GM19468 (cell line): ENCODE results near the gene IREB2.
"Not testable (repeated sequence)": the region's sequence is repeated elsewhere in the genome, so short reads cannot be mapped to it uniquely, and the experiment has no call there.

Experiments
- ATAC-seq: cut with Tn5 transposase; IDR thresholded peaks from one replicate; pipeline ENCODE4 v1.9.1; 2021; ENCODE audit warnings: mild to moderate bottlenecking, moderate library complexity, moderate number of reproducible peaks; ENCODE audit not compliant: unreplicated experiment; ENCODE audit errors: extremely low read depth

The IREB2 gene

GRCh38 chr15:78456426-78456825 lies 18.4 kb downstream of the IREB2 start:
- ATAC-seq, result no peak

DNA sequence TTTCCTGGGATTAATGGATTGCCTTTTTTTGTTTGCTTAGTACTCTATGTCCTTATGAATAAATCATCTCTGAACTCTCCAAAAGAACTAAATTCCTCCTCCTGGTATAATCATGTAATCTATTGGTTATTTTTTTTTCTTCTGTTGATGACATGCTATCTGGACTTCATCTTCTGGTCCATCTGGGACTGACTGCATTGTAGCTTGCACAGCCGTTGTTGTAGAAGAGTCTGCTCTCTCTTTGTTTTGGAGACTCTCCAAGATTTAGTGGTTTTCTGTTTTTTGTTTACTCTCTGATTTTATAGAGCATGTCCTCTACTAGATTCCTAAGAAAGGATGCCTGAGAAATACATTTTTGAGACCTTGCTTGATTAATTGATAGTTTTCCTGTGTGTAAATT lies 19.1 kb downstream of the IREB2 start:
- ATAC-seq, result no peak

DNA sequence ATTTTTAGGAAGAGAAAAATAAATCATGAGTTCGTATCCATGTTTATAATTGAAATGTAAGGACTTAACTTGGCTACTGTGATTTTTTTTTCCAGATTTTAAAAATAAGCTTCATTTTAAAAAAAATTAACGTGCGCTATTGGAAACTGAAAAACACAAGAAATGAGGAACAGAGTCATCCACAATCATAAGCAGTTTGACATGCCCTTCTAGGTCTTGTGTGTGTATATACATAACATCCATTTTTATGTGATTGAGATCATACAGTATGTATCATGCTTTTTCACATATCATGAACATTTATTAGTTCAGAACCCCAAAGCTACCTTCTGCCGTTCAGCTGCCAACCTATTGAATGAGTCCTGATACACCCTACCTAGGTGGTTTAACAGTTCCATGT lies 22.7 kb downstream of the IREB2 start:
- no peak for ATAC-seq

DNA sequence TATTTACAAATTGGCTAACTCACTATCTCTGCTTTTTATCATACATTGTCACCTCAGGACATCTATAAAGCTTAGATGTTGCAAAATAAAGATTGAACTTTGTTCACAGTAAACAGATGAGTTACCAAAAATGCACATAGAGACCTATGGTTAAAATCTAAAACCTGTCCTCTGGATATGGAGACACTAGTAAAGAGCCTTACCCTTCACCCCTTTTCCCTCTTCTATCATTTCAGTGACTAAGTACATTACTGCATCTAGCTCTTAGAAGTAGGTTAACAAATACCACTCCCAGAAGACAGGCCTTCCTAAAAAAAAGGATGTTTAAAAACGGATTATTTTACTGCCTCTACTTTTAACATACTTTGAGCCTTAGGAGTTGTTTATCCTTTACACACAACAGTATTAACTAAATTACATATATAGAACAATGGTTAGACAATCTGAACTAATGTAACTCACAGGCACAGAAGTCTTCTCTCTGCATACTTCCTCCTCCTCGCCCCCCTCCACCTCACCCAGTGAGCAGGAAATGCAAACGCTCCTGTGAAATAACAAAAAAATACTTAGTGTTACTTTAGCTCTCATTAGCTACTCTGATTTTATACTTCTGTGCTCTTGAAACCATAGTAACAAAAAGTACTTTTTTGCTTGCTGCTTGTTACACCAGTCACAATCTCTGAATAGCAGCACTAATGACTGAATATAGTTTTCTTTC lies 23.3 kb downstream of the IREB2 start:
- ATAC-seq, result no peak

DNA sequence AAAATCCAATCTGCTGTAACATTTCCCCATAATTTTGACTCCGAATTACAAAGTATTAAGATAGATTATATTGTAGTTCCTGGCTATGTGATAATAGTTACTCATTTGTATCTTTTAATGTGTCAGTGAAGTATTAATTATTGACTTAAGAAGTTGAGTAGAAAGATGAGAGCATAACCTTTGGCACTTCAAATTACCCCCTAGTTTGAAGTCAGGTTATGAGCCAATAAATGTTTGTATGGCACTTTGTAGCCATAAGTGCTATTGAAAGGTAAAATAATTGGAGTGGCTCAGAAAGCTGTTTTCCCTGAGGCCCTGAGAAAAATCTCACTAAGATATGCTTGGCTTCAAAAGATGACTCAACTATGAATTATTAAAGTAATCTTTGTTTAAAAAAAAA lies 31.0 kb downstream of the IREB2 start:
- no peak for ATAC-seq

- ATAC-seq, result no peak
Observed at GRCh38 chr15:78477295-78477694, 39.3 kb downstream of the IREB2 start.

DNA sequence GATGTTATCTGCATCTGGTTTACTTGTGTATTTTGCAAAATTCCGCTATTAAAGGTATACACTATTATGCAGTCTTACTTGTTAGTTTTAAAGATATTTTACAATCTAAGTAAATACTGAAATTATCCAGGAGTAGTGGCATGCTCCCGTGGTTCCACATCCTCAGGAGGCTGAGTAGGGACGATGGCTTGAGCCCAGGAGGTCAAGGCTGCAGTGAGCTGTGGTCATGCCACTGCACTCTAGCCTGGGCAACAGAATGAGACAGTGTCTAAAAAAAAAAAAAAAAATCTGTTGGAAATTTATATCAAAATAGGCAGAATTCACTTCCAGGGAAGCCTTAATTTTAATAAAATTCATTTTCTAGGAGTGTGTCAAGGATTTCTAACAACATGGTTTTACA lies 41.6 kb downstream of the IREB2 start:
- ATAC-seq, result no peak

DNA sequence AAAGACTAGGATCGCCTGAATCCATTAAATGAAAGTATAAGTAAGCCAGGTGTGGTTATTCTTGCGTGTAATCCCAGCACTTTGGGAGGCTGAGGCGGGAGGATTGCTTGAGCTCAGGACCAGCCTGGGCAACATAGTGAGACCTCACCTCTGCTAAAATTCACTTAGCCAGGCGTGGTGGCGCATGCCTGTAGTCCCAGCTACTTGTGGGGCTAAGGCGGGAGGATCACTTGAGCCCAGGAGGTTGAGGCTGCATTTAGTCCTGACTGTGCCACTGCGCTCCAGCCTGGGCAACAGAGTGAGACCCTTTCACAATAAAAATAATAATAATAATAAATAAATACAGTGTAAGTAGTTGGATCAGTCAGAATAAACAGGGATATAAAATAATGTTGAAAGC lies 43.9 kb downstream of the IREB2 start:
- no peak for ATAC-seq

DNA sequence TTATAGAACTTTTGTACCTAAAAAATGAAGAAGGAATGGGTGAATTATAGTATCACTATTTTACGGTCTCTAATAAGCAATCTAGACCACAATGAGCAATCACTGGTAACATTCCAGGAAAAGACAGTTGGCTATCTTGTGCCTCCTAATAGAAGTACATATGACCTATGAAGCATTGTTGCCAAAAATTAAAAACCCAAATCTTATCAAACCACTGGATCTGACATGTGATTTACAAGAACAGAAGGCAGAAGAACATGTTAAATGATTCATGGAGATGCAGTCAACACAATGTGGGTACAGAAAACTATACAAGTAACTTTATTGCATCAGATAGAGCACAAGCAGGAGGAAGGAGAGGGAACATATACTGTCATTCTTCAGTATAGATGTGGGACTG lies 54.9 kb downstream of the IREB2 start:
- no peak for ATAC-seq

DNA sequence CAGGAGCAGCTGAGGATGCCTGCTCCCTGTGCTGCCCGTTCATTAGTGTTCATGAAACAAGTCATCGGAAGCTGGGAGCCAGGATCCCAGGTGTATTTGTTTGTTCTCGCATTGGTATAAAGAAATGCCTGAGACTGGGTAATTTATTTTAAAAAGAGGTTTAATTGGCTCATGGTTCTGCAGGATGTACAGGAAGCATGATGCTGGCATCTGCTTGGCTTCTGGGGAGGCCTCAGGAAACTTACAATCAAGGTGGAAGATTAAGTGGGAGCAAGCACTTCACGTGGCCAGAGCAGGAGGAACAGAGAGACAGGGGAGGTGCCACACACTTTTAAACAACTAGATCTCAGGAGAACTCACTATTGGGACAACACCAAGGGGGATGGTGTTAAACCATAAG lies 63.8 kb downstream of the IREB2 start:
- no peak for ATAC-seq

DNA sequence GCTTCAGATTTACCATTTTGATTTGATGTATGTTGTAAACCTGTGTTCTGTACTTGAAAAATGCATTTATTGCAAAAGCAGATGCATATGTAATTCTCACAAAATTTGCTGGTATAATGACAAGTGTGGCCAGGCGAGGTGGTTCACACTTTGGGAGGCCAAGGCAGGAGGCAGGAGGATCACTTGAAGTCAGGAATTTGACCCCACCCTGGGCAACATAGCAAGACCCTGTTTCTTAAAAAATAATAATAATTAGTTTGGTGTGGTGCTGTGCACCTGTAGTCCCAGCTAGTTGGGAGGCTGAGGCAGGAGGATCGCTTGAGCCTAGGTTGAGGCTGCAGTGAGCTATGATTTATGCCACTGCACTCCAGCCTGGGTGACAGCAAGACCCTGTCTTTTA lies 64.6 kb downstream of the IREB2 start:
- ATAC-seq, result no peak

GRCh38 chr15:78506971-78507830 lies 69.2 kb downstream of the IREB2 start, which contains the start of gene HYKK:
Gene HYKK (plus strand): TSS chr15:78507577. CDS start chr15:78513089, 5,512 bp downstream.
- ATAC-seq, result peak; percentile 29

DNA sequence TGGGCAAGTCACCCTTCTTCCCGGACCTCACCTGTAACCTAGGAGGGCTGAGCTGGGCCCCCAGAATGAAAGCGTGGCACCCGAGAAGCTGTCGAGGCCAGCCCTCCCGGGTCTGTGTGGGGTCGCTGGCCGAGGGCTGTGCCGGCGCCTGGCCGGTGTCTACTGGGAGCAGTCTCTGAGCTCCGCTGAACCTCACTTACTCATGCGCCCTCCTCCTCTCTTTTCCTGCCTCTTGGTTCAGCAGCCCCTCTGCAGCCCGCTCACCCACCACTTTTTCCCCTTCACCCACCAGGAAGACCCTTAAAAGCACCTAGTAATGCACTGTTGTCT lies 69.8 kb downstream of the IREB2 start:
- ATAC-seq, result no peak

DNA sequence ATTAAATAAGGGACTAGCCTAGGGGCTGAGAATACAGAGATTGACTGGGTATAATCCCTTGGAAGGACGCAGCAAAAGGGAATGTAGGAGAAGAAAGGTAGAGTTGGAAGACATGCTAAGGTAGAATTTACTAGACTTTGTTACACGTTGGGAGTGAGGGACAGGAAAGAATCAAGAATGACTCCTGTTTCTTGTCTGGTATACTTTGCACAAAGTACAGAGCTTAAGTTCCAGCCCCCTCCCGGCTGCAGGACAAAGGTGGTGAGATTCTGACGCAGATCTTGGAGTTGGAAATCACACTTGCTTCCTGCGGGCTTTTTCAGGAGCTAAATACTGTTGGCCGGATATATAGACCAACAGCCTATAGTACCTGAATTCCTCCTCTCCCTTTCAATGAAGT lies 70.3 kb downstream of the IREB2 start:
- no peak for ATAC-seq

DNA sequence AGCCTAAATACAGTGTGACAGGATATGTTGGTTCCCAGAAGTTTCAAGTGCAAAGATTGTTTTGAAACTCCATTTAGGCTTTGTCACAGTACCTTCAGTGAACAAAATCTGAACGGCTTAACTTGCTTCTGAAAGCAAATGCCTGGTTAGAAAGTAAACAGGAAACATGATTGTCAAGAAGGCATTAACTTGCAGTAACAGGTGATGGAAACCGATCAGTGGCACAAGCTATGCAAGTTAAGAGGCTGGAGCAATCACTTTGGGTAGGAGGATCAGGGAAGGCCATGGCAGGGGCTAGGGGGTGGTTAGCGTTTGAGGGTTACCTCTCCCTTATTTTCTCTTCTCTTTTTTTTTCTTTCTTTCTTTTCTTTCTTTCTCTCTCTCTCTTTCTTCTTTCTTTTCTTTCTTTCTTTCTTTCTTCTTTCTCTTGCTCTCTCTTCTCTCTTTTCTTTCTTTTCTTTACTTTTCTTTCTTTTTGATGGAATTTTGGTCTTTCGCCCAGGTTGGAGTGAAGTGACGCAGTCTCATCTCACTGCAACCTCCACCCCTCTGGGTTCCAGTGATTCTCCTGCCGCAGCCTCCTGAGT lies 71.8 kb downstream of the IREB2 start:
- no peak for ATAC-seq

DNA sequence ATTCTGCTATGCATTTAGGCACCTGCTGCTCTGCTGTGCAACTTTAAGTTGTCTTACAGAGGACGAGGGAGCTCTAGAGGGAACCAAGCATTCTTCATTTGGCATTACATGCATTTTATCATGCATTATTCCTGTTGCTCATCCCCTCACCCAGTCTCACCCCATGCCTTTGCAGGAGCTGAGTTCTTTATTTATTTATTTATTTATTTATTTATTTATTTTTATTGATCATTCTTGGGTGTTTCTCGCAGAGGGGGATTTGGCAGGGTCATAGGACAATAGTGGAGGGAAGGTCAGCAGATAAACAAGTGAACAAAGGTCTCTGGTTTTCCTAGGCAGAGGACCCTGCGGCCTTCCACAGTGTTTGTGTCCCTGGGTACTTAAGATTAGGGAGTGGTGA lies 82.0 kb downstream of the IREB2 start:
- not testable (repeated sequence) for ATAC-seq

DNA sequence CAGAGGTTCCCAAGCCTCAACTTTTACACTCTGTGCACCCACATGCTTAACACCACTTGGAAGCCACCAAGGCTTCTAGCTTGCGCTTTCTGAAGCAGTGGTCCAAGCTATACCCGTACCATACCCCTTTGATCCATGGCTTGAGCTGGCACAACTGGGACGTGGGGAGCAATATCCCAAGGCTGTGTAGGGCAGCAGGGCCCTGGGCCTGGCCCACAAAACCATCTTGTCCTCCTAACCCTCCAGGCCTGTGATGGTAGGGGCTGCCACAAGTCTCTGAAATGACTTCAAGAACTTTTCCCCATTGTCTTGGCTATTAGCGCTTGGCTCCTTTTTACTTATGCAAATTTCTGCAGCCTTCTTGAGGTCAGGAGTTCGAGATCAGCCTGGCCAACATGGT lies 86.2 kb downstream of the IREB2 start:
- ATAC-seq, result no peak

- ATAC-seq, result no peak
Observed at GRCh38 chr15:78527325-78527724, 89.3 kb downstream of the IREB2 start.

DNA sequence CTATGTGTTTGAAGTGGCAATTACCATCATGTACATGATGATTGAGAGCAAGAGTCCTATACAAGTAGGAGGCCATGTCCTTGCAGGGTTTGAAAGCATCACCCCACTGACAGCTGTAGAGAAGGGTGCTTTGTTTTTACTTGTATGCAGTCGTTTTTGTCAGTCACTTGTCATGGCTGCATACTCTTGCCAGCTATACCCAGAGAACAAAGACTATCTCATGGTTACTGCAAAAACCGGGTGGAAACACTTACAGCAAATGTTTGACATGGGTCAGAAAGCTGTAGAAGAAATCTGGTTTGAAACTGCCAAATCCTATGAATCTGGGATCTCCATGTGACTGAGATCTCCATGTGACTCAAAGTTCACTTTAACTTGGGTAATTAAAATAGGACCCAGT lies 95.3 kb downstream of the IREB2 start:
- no peak for ATAC-seq

GRCh38 chr15:78536134-78536533 lies 98.1 kb downstream of the IREB2 start:
- ATAC-seq, result no peak

GRCh38 chr15:78537266-78537905 lies 99.4 kb downstream of the IREB2 start:
- no peak for ATAC-seq
